Non-pigmented ciliary epithelial cell (primary cell): ENCODE data around the gene SLC39A11.
"Not testable (repeated sequence)": the region's sequence is repeated elsewhere in the genome, so short reads cannot be mapped to it uniquely, and the experiment has no call there.

ENCODE experiments used
- DNase-seq: peaks from one replicate; pipeline ENCODE4 v3.0.0-alpha.2; 2010; ENCODE audit warnings: low read depth

SLC39A11 gene

DNA sequence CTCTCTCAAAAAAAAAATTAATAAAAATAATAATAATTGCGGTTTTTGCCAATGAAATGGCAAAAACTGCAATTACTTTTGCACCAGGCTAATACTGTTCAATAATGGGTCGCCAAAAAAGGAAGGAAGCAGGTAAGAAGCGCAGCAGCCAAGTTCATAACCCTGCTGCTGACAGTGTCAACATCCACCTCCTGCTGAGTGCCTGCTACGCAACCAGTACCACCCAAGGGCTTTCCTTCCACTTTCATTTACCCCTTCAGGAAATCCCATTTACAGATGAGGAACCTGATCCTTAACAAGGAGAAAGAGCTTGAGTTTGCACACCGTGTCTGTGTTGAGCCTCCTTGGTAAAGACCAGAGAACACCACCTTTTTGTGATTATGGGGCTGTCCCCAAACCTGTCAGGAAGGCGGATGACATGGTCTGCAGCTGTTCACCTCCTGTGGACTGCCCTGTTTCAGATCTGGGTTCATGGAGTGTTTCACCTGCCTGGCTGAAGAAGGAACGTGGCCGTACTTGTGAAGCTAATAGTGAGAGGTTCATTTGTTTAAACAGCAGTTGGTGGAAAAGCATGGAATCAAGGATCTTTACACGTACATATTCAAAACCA, 378.0 kb downstream of the SLC39A11 start:
- DNase-seq, result no peak

DNA sequence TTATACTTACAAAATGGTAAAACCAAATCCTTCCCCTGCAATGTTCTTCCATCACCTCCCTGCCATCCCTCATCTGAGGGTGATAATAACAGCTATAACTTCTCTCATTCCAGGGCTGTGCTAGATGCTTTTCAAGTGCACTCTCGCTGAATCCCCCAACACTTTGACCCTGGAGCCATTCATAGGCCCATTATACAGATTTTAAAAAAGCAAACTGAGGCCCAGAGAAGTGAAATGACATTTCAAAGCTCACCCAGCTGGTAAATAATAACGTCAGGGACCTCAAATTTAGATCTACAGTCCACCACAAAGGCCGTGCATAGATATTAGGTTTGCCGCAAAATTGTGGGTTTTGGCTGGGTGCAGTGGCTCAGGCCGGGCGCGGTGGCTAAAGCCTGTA, 378.8 kb downstream of the SLC39A11 start:
- no peak for DNase-seq

DNA sequence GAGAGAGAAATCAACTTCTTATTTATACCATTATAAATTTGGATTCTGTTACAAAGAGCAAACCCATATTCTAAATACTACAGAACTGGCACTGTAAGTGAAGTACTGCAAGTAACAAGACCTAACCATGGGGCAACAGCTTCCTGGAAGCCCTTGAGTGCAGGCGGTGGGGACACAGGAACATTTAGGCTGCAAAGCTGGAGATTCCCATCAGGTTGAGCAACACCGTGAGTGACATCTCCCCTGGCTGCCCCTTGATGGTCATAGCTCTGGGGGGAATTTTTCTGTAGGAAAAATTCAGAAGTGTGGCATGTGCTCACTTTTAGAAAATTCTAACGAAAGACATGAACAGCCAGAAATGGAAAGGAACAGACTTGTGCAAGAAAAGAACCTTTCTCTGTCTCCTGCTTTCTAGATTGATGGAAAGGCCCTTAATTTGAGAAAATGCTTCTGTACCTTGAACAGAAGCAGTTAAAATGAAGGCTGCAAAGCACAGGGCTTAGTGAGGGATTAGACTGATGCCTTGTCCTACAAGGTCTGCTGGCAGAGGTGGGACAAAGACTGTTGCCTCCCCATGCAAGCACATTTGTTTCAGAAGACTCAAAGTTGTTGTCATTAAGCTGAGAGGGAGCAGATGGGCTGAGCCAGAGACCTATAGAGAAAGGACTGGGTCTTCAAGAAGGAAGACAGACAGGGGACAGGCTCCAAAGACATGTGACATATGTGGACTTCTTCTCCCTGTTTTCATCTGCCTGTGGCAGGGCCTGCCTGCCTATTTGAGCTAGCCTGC, 380.8 kb downstream of the SLC39A11 start:
- no peak for DNase-seq

DNA sequence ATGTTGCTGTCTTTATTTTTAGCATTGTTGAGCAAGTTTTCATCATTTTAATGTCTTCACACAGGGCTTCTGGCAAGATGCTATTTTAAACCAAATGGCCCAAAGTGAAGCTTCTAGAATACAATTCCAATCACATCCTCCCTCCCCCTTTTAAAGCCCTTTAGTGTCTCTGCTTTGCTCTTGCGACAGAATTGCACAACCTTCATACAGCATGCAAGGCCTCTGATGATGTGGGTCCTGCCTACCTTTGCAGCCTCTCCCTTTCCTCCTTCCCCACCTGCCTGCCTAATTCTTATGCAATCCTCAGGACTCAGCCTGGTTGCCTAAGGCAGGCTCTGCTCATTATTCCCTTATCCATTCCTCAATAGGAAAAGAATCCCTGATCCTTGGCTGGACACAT, 381.7 kb downstream of the SLC39A11 start:
- DNase-seq, result no peak

DNA sequence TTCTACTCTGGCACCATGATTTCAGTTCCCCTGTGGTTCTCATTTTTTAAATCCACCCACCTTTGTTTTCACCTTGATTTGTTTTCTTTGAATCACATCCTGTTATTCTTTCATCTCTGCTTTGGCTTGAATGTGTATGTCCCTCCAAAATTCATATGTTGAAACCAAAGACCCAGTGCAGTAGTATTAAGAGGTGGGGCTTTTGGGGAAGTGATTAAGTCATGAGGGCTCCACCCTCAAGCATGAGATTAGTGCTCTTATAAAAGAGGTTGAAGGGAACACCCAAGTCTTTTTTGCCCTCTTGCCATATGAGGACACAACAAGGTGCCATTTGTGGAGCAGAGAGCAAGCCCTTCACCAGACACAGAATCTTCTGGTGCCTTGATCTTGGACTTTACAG, 382.3 kb downstream of the SLC39A11 start:
- no peak for DNase-seq

DNA sequence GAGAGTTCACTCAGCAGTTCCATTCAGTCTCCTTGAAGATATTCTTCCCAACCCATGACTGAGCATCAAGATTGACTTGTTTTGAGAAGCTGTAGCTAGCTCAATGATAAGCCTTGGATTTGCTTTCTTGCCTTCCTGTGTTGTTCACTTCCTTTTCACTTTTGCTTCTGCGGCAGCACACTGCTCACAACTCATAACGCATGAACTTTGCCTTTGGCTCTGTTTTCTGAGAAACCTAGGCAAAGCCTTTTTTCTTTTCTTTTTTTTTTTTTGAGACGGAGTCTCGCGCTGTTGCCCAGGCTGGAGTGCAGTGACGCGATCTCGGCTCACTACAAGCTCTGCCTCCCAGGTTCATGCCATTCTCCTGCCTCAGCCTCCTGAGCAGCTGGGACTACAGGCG, 383.8 kb downstream of the SLC39A11 start:
- not testable (repeated sequence) for DNase-seq

DNA sequence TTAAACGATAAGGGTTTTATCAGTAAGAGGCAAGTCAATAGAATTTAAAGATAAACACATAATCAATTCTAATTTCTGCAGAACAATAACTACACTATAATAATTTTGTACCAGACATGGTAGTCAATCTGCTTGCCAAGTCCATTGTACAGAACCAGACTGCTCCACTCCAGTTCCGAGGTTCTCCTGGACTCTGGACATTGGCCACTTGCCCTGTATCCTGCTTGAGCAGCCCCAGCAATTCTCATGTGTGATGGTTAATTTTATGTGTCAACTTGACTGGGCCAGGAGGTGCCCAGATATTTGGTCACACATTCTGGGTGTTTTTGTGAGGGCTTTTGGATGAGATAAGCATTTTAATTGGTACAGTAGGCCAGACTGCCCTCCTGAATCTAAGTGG, 384.6 kb downstream of the SLC39A11 start:
- DNase-seq, result no peak

DNA sequence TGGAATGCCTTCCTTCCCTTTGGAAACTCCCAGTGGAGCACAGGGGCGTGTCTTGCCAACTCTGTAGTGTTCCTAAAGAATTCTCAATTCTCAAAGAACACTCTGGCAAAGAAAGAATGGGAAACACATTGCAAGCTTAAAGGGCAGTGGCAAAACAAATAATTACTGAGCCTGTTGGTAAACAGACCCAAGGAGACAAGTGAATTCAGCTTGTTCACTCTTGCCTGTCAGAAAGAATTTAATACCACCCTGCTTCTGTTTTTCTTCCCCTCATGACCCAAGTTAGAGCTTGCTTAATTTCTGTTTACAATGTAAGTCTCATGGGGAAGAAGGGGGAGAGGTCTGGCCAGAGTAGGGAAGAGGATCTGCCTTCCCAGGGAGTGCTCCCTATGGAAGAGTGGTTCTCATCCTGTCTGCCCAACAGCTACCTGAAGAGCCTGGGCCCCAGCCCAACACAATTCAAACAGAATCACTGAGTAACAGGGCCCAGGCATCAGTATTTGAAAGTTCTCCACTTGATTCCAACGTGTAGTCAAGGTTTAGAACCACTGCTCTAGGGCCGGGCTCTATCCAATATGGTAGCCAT, 386.0 kb downstream of the SLC39A11 start:
- no peak for DNase-seq

DNA sequence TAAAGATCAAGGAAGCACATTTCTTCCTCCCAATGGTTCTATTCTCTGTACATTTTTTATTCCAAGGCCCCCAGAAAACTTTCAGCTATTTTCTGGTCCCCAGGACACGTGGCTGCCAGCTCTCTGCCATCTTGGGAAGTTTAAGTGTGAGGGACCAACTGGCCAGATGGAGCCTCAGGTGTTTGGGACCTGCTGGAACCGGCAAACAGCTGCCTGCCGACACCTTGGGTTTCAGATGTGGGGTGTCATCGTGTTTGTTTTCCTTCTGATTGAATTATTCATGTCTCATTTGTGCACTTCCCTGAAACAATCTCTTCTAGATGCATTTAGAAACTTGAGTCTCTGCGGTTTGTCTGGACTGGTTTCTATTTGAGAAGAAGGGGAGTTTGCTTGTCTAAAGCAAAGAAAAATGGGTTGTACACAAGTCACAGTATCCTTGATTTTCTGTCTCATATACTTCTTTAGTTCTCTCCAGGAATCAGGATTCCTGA, 386.5 kb downstream of the SLC39A11 start:
- DNase-seq, result no peak

DNA sequence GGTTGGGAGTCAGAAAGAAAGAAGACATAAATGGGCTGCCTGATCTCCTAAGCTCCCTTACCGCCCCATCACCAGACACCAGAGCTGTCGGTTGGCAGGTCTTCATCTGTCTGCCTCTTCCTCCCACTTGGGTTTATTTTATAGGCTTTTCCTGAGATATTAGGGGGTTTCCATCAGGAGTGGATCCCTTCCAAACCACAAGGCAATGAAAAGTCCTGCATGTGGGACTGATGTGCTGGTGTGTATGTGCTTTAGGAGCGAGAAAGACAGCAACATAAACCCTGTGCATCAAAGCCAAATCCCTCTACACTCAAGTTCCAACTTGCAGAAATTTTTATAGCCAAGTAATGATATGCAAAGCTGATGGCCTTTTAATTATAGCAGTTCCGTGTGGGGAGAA, 389.5 kb downstream of the SLC39A11 start:
- DNase-seq, result no peak

DNA sequence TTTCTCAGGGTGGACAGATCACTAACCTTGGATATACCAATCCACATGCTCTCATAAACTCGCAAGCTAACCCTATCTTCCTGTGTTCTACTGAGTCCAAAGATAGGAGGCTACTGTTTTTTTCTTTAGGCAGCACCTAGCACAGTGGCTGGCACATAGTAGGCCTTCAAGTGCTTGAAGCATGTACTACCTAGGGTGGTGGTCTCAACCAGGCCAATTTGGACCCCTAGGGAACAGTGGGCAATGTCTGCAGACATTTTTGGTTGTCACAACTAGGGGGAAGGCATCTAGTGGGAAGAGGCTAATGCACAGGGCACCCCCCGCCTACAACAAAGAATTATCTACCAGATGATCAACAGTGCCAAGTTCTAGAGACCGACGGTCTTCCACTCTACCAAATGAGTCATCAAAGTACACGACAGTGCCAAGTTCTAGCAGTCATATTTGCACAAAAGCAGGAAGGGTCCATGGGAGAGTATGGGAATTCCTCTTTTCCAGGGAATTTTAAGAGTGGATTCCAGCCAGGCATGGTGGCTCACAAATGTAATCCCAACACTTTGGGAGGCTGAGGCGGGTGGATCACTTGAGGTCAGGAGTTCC, 390.3 kb downstream of the SLC39A11 start:
- no peak for DNase-seq

DNA sequence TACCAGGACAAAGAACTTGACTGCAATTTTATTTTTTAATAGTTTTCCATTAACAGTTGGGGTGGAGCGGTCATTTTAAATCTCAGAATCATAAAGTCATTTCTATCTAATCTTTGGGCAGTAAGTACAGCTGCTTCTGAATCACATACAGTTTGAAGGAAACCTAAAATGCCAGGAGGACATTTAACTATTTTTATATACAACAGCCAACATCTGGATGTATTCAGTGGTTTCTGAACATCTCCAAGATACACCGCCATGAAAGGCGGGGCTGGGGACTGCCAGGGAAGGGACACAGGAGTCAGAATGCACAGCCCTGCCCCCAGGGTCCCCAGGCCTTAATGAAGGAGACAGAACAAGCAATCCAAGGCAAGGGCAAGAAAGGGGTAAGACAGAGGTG, 392.3 kb downstream of the SLC39A11 start:
- DNase-seq, result no peak

DNA sequence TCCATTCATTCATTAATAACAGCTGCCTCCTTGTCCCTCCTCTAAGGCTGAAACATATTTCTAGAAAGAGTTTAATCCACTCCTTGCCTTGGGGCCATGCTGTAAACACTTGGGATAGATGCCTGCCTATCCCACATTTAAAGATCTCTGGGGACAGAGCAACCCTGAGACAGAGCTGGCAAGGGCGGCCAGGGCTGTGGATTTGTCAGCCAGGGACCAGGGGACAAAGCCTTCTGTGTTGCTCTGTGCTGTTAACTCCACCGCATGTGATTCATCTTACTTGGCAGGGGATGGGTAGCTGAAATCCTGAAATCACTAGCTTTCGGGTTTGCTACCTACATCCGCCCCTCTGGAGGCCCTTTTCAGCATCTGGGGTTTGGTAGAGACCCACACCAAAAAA, 392.9 kb downstream of the SLC39A11 start:
- no peak for DNase-seq

DNA sequence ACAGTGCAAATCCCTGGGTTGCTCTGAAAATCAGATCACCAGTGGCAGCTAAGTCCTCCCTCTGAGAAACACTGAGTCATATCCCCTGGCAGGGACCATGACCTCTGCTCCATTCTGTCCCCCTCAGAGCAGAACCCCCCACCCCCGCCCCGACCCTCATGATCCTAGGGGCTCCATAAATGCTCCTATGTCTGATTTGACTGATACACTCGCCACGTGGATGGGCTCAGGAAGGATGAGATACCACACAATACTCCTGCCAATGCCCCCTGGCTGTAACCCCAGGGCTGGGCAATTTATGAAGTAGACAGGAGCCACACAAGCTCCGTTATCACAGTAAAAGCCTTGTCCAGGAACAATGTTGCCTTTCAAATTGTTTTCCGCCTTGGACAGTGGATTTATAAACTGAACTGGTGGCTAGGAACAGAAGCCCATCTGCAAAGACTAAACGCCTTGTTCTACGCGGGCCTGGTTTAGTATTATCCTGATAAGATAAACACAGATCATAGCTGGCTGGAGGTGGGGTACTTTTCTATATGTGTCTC, 394.8 kb downstream of the SLC39A11 start:
- no peak for DNase-seq

DNA sequence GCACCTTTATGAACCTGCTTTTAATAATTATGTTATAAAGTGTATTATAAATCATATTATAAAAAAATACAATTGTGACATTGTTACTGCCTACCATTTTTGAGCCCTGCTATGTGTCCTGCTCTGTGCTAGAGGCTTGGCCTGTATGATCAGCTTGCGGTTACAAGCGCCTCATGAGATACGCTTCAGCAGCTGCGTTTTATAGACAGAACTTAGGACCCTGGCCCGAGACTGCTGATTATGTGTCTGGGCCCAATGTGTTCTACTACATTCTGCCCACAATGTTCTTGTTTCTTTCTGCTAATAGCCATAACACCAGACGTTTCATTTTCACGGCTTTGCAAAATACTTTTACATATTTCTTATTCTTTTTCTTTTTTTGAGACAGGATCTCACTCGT, 395.8 kb downstream of the SLC39A11 start:
- no peak for DNase-seq

DNA sequence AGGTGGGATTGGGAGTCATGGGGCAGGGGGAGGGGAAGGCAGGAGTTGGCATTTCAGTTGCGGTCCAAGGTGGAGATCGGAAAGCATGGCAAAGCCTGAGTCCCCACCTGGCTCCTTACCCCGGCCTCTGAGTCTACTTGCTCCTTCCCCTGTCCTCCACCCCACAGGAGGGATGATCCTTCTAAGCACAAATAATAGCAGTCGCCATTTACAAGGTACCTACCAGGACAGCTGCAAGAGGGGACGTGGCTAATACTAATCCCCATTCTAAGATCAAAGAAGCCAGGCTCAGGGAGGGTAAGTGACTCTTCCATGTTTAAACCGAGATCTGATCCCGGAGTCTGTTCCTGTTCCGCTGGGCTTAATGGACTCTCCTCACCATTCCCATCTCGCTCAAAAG, 396.3 kb downstream of the SLC39A11 start:
- no peak for DNase-seq

DNA sequence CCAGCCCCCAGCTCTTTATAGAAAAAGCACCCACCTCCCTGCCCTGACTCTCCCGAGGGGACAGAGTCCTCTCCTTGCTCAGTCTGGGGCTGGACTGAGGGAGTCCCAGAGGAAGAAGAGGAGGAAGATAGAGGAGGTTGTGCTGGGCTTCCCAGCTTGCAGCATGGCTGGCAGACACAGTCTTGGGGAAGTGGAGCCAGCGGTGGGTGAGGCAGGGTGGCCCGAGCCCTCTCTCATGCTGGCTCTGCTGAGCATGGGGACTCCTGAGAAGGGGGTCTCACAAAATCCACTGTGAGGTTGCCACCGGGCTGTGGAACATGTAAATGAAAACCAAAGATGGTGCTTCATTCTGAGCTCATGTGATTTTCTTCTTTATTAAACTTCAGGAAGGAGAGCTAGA, 398.5 kb downstream of the SLC39A11 start:
- no peak for DNase-seq

DNA sequence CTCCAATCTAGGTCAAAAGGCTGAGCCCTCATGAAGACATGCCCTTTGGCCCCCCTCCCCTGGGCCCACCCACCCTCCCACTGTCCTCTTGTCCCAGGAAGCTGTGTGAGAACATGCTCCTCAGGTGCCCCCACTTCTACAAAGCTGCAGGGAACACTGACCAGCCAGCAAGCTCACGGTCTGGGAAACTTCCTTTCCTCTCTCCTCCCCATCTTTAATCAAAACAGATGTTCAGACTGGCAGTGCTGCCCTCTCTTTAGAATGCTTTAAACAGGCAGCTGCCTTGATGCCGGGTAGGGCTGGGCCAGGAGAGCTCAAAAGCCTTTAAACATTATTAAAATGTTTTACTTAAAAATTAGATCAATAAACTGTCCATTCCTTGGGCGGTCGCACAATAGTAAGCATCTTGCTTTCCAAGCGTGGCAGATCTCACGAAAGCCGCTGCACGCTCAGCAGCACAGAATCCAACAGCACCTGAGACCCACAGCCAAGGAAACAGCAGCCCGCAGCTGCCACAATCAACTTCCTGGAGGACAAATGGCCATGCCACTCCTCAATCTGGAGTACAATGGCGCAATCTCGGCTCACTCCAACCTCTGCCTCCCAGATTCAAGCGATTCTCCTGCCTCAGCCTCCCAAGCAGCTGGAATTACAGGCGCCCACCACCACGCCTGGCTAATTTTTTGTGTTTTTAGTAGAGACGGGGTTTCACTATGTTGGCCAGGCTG, 399.2 kb downstream of the SLC39A11 start:
- no peak for DNase-seq

DNA sequence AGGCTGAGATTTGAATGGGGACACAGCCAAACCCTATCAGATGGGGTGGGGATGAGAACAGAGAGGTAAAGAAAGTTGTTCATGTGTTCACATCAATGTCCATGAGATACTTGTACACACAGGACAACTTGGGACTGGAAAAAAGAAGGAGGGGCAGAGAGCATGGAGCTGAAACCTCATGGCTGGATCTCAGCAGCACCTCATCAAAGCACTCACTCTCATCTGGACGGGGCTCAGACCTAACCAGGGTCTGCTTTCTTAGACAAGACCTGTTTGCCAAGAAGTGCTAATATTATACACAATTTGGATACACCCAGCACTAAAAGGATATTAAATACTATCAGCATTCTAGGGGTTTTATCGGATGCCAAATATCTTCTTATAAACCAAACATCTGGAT, 399.8 kb downstream of the SLC39A11 start:
- DNase-seq, result no peak

DNA sequence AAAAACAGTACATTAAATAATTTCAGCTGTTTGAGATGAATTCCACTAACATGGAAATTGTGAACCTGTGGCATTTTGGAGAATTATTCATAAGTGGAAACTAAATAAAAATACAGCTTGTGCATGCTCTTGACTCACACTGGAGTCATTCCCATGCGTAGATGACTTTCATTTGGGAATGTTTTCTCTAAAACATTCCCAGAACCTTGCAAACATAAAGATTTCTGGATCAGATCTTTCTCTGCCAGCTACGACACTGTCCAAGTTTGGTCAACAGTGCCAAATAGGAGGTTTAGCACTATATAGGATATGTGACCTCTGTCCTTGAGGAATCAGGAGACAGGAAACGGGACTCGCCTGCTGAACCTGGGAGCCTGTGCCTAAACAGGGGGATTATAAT, 400.9 kb downstream of the SLC39A11 start:
- no peak for DNase-seq

DNA sequence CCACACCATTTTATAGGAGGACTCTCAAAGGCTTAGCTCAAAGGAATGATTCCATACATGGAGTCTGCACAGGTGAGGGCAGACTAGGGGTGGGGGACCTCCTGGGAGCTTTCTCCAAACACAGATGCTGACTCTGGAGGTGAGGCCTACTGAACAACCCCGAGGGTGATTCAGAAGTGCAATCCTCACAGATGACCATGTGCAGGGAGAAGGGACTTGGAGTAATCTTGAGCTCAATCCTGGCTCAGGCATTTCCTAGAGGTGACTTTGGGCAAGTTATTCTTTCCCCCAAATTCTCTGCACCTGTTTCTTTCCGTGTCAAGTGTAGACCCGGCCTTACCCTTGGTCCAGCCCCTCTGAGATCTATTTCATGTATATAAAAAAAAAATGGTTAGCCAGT, 401.5 kb downstream of the SLC39A11 start:
- no peak for DNase-seq

DNA sequence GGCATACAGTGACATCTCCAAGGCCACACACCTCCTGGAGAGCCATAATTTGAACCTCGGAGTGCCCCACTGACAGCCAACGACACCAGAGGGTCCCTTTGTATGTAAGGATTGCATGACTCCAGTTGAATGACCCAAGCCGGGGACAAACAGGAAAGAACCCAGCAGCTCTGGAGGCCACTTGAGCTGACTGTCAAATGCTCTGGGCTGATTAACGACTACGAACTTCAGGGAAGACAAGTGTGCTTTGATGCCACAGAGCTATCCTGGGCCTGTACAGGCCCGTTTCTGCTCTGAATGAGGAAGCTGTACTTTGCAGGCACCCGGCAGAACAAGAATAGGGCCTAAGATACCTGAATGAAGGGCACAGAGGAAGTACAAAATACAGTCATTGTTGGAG, 404.6 kb downstream of the SLC39A11 start:
- DNase-seq, result no peak
